Testis (tissue), 2 donors: ENCODE measurements around the gene AQP7.
"Not testable (repeated sequence)": the region's sequence is repeated elsewhere in the genome, so short reads cannot be mapped to it uniquely, and the experiment has no call there.

Source experiments
- POLR2A ChIP-seq: fragments of 450-650 bp; IDR thresholded peaks from one replicate; pipeline ENCODE4 v1.6.1; 2017; ENCODE audit warnings: antibody characterized with exemption, mild to moderate bottlenecking, moderate library complexity
- TF ChIP-seq, protein P1 (sequence below), 3 experiments: fragments of 450-650 bp in 2 of 3; fragments of 200-600 bp in 1 of 3; sonication (generic) in 1 of 3; IDR thresholded peaks; one replicate each; pipeline ENCODE4 v1.5.1; 2016 to 2019; ENCODE audit warnings: antibody characterized with exemption in 3 of 3, mild to moderate bottlenecking in 2 of 3, moderate library complexity in 1 of 3

DNA sequence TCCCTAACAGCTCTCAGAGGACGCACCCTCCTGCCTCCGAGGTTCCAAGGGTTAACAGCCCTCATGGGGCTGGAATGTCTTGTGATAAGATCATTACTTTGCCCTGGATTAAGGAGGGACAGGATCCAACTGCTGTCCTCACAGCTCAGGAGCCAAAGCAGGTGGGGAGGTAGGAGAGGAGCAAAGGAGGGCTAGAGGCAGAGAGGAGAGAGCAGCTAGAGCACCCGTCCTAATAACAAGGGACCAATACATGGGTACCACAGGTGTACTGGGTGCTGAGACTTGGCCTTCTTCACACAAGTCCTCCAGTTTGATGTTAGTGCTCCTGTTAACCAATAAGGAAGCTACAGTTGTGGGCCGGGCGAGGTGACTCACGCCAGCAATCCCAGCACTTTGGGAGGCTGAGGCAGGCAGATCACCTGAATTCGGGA is 9.8 kb downstream of the AQP7 start:
- TF ChIP-seq, protein P1, sequence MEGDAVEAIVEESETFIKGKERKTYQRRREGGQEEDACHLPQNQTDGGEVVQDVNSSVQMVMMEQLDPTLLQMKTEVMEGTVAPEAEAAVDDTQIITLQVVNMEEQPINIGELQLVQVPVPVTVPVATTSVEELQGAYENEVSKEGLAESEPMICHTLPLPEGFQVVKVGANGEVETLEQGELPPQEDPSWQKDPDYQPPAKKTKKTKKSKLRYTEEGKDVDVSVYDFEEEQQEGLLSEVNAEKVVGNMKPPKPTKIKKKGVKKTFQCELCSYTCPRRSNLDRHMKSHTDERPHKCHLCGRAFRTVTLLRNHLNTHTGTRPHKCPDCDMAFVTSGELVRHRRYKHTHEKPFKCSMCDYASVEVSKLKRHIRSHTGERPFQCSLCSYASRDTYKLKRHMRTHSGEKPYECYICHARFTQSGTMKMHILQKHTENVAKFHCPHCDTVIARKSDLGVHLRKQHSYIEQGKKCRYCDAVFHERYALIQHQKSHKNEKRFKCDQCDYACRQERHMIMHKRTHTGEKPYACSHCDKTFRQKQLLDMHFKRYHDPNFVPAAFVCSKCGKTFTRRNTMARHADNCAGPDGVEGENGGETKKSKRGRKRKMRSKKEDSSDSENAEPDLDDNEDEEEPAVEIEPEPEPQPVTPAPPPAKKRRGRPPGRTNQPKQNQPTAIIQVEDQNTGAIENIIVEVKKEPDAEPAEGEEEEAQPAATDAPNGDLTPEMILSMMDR (IDR thresholded peaks at IDR 0.05): not testable (repeated sequence)
- TF ChIP-seq POLR2A: not testable (repeated sequence)
